C4-2B (cell line): ENCODE data around the gene SPARC.

Experiments
- ZFX ChIP-seq: fragments of 450-650 bp; IDR thresholded peaks from 2 replicates; pipeline ENCODE4 v1.6.1; 2017
- TF ChIP-seq, protein P1 (sequence below): fragments of 450-650 bp; conservative IDR thresholded peaks from 2 replicates; pipeline ENCODE4 v1.5.1; 2017; ENCODE audit warnings: mild to moderate bottlenecking

- TF ChIP-seq, protein P1, sequence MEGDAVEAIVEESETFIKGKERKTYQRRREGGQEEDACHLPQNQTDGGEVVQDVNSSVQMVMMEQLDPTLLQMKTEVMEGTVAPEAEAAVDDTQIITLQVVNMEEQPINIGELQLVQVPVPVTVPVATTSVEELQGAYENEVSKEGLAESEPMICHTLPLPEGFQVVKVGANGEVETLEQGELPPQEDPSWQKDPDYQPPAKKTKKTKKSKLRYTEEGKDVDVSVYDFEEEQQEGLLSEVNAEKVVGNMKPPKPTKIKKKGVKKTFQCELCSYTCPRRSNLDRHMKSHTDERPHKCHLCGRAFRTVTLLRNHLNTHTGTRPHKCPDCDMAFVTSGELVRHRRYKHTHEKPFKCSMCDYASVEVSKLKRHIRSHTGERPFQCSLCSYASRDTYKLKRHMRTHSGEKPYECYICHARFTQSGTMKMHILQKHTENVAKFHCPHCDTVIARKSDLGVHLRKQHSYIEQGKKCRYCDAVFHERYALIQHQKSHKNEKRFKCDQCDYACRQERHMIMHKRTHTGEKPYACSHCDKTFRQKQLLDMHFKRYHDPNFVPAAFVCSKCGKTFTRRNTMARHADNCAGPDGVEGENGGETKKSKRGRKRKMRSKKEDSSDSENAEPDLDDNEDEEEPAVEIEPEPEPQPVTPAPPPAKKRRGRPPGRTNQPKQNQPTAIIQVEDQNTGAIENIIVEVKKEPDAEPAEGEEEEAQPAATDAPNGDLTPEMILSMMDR: no peak
- TF ChIP-seq ZFX: no peak
Measured at GRCh38 chr5:151637676-151638075, 49.0 kb downstream of the SPARC start.
